ENCODE data around the gene MED27. TPM values are rescaled to one million over a fixed set of nuclear protein-coding genes. Genes with fewer than 3 reads are reported as not detected.
A peak's percentile ranks its signal among the peaks of the same experiment; 100 is the strongest.

The MED27 gene
- total RNA-seq, 1 donor from 2014 or later, result 41.0 TPM

DNA sequence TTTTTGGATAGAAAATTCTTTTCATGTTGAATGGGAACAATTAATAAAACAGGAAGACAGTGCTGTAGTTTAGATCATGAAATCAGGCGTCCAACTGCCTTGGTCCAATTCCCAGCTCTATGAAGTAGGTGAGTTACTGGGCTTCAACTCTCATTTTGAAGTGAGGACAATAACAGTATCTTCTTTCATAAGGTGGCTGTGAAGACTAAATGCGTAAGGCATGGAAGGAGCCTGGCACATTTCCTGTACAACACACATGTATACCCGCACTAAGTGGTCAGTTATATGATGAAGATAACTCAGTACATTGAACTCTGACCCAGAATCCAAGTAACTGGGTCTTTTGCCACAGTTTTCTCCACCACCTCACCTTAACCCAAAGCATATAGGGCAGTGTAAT is 120.6 kb downstream of the MED27 start:
- intact Hi-C loops (cut with micrococcal nuclease), result no loop called here
- Mint-ChIP-seq H3K9me3 (no peaks in the 10 kb centered on the region), H3K36me3 (ENCODE audit: low read depth) (peaks cover 7% of the 10 kb centered on the region)

DNA sequence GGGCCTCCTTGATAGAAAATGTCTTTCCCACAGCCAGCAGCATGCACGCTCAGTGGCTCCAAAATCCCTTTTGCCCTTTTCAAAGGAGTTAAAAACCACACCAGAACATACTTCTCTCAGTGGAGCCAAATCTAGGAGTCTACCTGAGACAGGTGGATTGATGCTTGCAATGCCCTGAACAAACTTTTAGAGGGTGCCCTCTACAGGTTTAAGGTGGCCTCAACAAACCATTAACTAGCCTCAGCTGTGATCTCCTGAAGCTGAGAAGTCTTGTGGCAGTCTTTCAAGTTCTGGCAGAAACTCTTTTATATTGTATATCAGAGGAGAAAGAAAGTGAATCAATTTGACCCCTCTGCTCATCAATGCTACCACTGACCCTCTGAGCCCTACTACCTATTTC is 125.4 kb downstream of the MED27 start:
- Mint-ChIP-seq H3K4me1 (ENCODE audit: low read depth) (no peaks in the 10 kb centered on the region), H3K36me3 (ENCODE audit: low read depth) (peaks cover 2% of the 10 kb centered on the region), H3K27me3 (ENCODE audit: insufficient read depth) (no peaks in the 10 kb centered on the region), H3K9me3 (no peaks in the 10 kb centered on the region), H3K4me3 (no peak overlapping the region), H3K27ac (no peak overlapping the region)
- intact Hi-C loops (cut with micrococcal nuclease), result loop anchor here (1.0 kb wide), 1 partner anchor 192 kb away; no protein-coding TSS in a partner anchor
- no peak for DNase-seq (ENCODE audit: low spot score)

More for the DNA sequence above, 120.6 kb downstream of the MED27 start:
- H3K27me3 Mint-ChIP-seq (ENCODE audit: insufficient read depth), result no peaks in the 10 kb centered on the region
- H3K4me1 Mint-ChIP-seq (ENCODE audit: low read depth), result no peaks in the 10 kb centered on the region
- no peak overlapping the region for H3K4me3 Mint-ChIP-seq
- H3K27ac Mint-ChIP-seq, result no peak overlapping the region
- no peak for DNase-seq (ENCODE audit: low spot score)

DNA sequence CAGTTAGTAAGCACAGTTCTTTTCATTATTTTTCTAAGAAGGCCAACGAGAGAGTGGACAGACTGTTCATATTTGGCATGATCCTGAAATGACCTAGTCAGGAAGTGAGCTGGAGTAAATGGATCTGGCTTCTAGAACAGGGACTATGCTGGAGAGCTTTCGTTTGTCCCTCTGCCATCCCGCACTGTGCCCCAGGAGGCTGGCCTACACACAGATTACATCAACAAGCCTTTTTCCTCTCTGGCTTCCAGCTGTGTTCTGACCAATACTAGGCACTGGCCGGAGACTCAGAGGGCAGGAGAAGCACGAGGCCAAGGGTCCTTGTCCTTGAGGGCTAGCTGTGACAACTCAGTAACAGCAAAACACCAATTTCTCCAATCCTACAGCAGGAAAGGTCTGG is 127.8 kb downstream of the MED27 start:
- intact Hi-C loops (cut with micrococcal nuclease), result no loop called here
- H3K4me3 Mint-ChIP-seq, result no peak overlapping the region
- H3K27me3 Mint-ChIP-seq (ENCODE audit: insufficient read depth), result no peaks in the 10 kb centered on the region
- no peaks in the 10 kb centered on the region for H3K9me3 Mint-ChIP-seq
- DNase-seq (ENCODE audit: low spot score), result no peak
- no peak overlapping the region for H3K27ac Mint-ChIP-seq
- H3K4me1 Mint-ChIP-seq (ENCODE audit: low read depth), result no peaks in the 10 kb centered on the region
- H3K36me3 Mint-ChIP-seq (ENCODE audit: low read depth), result peaks cover 2% of the 10 kb centered on the region

DNA sequence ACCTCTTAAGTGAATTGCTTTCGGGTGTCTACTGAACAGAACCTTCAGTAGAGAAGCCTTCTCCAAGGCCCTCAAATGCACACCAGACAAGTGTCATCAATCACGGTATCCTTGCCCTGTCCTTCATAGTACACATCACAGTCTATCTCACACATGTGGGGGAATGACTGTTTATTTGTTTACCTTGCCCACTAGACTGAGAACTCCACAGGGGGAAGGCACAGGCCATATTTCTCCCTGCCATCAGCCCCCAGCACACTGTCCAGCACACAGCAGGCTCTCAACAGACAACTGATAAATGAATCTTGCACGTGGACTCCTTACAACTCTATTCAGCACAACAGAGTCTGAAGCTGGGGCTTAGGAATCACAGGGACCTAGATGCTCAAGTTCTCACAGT is 128.5 kb downstream of the MED27 start:
- Mint-ChIP-seq H3K4me1 (ENCODE audit: low read depth) (no peaks in the 10 kb centered on the region), H3K9me3 (no peaks in the 10 kb centered on the region), H3K36me3 (ENCODE audit: low read depth) (peaks cover 6% of the 10 kb centered on the region), H3K27ac (no peak overlapping the region), H3K4me3 (no peak overlapping the region), H3K27me3 (ENCODE audit: insufficient read depth) (no peaks in the 10 kb centered on the region)
- intact Hi-C loops (cut with micrococcal nuclease), result no loop called here
- DNase-seq (ENCODE audit: low spot score), result no peak

DNA sequence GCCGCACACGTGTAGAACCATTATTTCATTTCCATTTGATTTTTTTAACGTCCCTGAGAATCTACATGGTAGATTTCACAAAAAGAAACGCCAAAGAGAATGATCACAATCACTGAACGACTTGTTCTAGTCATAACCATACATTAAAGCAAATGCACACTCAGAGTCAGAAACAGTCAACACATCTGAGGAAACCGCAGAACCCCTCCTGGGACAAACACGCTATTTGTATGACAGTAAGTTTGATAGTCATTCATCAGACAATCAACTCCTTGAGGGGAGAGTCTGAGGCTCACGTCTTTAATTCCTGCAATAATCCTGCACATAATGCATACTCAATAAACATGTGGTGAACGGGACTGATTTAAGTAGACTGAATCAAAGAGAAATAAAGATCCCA is 129.2 kb downstream of the MED27 start:
- no peak for DNase-seq (ENCODE audit: low spot score)

DNA sequence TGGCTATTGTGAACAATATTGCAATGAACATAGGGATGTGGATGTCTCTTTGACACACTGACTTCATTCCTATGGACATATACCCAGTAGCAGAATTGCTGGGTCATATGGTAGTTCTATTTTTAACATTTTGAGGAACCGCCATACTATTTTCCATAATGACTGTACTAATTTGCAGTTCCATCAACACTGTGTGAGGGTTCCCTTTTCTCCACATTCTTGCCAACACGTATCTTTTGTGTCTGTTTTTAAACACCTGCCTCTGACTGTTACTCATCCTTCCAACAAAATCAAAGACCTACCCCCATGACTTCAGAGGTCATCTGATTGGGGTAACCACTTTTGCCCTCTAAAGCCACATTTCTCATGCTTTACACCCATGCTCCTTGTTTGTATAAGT is 133.5 kb downstream of the MED27 start:
- intact Hi-C loops (cut with micrococcal nuclease), result no loop called here
- Mint-ChIP-seq H3K9me3 (no peaks in the 10 kb centered on the region), H3K4me1 (ENCODE audit: low read depth) (no peaks in the 10 kb centered on the region), H3K36me3 (ENCODE audit: low read depth) (peaks cover 10% of the 10 kb centered on the region), H3K27me3 (ENCODE audit: insufficient read depth) (no peaks in the 10 kb centered on the region), H3K27ac (no peak overlapping the region), H3K4me3 (no peak overlapping the region)
- no peak for DNase-seq (ENCODE audit: low spot score)

More for the DNA sequence above, 129.2 kb downstream of the MED27 start:
- Mint-ChIP-seq H3K27ac (peak overlapping the region; percentile 14), H3K36me3 (ENCODE audit: low read depth) (peaks cover 7% of the 10 kb centered on the region), H3K4me1 (ENCODE audit: low read depth) (no peaks in the 10 kb centered on the region), H3K27me3 (ENCODE audit: insufficient read depth) (no peaks in the 10 kb centered on the region), H3K4me3 (no peak overlapping the region), H3K9me3 (no peaks in the 10 kb centered on the region)
- intact Hi-C loops (cut with micrococcal nuclease), result no loop called here

DNA sequence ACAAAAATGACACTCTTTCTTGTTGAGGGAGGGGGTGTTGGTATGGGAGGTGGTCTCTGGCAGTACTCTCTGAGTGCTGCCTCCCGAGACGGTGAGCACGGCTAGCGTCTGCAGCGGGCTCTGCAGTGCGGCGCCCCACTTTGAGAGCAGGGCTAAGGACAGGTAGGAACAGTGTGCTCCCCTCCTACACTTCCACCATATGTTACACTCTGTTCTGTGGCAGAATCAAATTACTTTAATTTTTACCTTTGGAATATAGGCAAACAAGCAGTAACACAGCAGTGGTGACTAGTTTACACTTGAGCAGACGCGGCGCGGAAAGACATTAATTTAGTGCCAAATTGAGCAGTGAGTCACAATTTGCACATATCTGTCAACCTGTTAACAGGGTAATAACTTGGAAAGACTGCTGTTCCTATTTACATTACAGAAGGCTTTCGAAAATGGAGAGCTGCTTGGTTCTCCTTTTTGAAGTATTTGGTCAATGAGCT is 136.3 kb downstream of the MED27 start:
- no peaks in the 10 kb centered on the region for H3K27me3 Mint-ChIP-seq (ENCODE audit: insufficient read depth)
- no peaks in the 10 kb centered on the region for H3K9me3 Mint-ChIP-seq
- H3K27ac Mint-ChIP-seq, result no peak overlapping the region
- DNase-seq (ENCODE audit: low spot score), result no peak
- H3K4me3 Mint-ChIP-seq, result no peak overlapping the region
- H3K4me1 Mint-ChIP-seq (ENCODE audit: low read depth), result no peaks in the 10 kb centered on the region
- peaks cover 10% of the 10 kb centered on the region for H3K36me3 Mint-ChIP-seq (ENCODE audit: low read depth)
- intact Hi-C loops (cut with micrococcal nuclease), result no loop called here

DNA sequence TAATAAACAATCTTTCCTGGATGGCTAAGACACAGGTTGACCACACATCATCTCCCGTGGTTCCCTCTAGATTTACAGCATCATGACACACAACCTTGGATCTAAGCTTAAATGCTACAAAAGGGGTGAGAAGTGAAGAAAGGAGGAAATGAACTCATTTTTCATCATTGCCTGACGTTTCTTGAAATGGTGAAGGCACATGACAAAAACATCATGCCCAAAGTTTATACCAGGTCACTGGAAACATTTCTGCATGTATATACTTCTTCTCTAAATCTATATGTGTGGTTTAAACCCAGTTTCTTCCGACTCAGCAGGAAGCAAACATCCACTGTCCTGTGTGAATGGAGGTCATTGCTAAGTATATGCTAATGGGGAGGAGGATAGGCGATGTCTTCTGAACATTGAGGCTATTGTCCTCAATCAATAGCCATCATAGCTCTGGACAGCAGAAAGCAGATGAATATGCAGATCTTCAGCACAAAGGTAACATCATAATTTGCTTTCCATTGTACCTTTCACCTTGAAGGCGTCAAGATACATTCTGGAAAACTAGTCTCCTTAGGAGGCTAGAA is 137.4 kb downstream of the MED27 start:
- H3K9me3 Mint-ChIP-seq, result no peaks in the 10 kb centered on the region
- peaks cover 10% of the 10 kb centered on the region for H3K36me3 Mint-ChIP-seq (ENCODE audit: low read depth)
- H3K4me1 Mint-ChIP-seq (ENCODE audit: low read depth), result no peaks in the 10 kb centered on the region
- no peaks in the 10 kb centered on the region for H3K27me3 Mint-ChIP-seq (ENCODE audit: insufficient read depth)
- no peak overlapping the region for H3K4me3 Mint-ChIP-seq
- DNase-seq (ENCODE audit: low spot score), result no peak
- H3K27ac Mint-ChIP-seq, result no peak overlapping the region
- intact Hi-C loops (cut with micrococcal nuclease), result no loop called here

DNA sequence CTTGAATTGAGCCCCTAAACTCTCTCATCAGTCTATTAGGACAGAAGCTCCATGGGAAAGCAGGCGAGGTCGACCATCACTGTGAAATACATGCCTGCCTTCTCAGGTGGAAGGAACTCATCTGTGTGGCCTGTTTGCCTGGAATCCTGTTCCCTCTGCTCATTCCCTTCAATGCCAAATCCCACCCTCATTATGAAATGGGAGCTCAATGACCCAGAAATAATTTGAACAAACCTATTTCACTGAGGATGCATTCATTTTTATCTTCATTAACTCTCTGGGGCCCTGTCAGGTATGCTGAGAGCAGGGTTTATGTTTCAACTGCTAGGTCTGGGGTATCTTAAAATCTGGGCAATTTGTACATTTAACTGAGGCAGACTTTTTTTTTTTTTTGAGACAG is 142.2 kb downstream of the MED27 start:
- no peaks in the 10 kb centered on the region for H3K9me3 Mint-ChIP-seq
- H3K36me3 Mint-ChIP-seq (ENCODE audit: low read depth), result no peaks in the 10 kb centered on the region
- no peaks in the 10 kb centered on the region for H3K4me1 Mint-ChIP-seq (ENCODE audit: low read depth)
- DNase-seq (ENCODE audit: low spot score), result no peak
- H3K27me3 Mint-ChIP-seq (ENCODE audit: insufficient read depth), result no peaks in the 10 kb centered on the region
- intact Hi-C loops (cut with micrococcal nuclease), result no loop called here
- no peak overlapping the region for H3K4me3 Mint-ChIP-seq
- no peak overlapping the region for H3K27ac Mint-ChIP-seq

DNA sequence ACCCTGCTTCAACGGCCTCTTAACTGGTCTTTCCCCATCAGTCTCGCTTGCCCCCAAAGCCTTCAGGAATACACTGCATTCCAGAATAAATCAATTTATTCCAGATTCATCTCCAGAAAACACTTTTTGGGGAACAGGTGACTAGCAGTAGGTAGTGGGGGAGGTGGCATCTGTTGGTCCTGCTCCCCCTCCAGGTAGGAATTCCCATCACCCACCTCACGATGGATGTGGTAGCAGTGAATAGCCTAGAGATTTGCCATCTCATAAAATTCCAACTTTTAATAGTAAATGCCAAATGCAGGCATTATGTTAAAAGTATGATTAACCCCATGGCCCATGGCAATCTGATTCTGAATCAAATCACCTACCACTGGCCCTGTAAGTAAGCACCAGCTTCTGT is 142.7 kb downstream of the MED27 start:
- Mint-ChIP-seq H3K27me3 (ENCODE audit: insufficient read depth) (no peaks in the 10 kb centered on the region), H3K4me3 (no peak overlapping the region), H3K9me3 (no peaks in the 10 kb centered on the region), H3K4me1 (ENCODE audit: low read depth) (no peaks in the 10 kb centered on the region), H3K36me3 (ENCODE audit: low read depth) (no peaks in the 10 kb centered on the region), H3K27ac (no peak overlapping the region)
- intact Hi-C loops (cut with micrococcal nuclease), result no loop called here
- no peak for DNase-seq (ENCODE audit: low spot score)

DNA sequence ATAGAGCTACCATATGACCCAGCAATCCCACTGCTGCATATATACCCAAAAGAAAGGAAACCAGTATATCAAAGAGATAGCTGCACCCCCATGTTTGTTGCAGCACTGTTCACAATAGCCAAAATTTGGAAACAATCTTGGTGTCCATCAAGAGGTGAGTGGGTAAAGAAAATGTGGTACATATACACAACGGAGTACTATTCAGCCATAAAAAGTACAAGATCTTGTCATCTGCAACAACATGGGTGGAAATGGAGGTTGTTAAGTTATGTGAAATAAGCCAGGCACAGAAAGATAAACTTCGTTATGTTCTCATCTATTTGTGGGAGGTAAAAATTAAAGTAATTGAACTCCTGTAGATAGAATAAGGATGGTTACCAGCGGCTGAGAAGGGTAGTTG is 145.0 kb downstream of the MED27 start:
- no peak overlapping the region for H3K4me3 Mint-ChIP-seq
- no peaks in the 10 kb centered on the region for H3K9me3 Mint-ChIP-seq
- intact Hi-C loops (cut with micrococcal nuclease), result no loop called here
- H3K27me3 Mint-ChIP-seq (ENCODE audit: insufficient read depth), result no peaks in the 10 kb centered on the region
- DNase-seq (ENCODE audit: low spot score), result no peak
- H3K4me1 Mint-ChIP-seq (ENCODE audit: low read depth), result no peaks in the 10 kb centered on the region
- H3K27ac Mint-ChIP-seq, result no peak overlapping the region
- H3K36me3 Mint-ChIP-seq (ENCODE audit: low read depth), result no peaks in the 10 kb centered on the region

DNA sequence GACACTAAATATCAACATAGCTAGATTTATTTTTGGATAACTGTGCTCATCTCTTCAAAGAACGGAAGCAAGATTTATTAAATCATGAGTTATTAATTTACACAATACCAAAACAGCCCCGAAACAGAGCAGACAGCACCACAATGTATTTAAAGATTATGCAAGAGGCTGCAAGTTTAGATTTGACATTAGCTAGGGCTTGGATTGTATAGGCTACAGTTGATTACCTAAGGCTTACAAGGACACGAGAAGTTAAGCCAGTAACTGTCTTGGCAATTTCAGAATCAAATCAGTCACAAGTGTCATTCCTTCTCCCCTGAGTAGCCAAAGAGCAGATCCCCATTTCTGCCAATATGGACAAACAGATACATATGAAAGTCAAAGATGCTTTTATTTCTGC is 152.6 kb downstream of the MED27 start:
- Mint-ChIP-seq H3K9me3 (no peaks in the 10 kb centered on the region), H3K36me3 (ENCODE audit: low read depth) (peaks cover 3% of the 10 kb centered on the region), H3K27ac (no peak overlapping the region), H3K27me3 (ENCODE audit: insufficient read depth) (no peaks in the 10 kb centered on the region), H3K4me3 (no peak overlapping the region), H3K4me1 (ENCODE audit: low read depth) (peaks cover 10% of the 10 kb centered on the region)
- DNase-seq (ENCODE audit: low spot score), result no peak
- intact Hi-C loops (cut with micrococcal nuclease), result no loop called here

DNA sequence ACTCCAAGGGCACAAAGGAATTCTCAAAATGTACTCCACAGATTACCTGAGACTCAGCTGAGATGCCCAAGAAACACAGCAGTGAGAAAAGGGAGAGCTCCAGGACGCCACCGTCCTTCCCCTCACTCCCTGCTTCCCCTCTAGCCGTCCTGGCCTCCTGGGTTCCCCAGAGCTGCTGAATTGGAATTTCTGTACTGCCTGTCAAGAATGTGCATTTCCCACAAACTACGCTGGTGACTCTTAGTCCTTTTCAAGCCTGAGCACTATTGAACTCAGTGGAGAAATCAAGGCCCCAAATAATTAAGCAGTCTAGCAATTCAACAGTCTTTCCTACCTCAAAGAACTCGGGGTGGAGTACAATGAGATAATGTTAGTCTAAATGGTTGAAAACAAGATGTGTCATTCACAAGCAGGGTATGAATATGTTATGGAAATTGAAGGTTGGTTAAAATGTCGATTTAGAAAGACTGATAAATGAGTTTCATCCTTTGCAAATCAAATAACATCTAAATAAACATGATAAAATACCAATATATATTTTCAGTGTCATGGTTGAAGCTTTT is 153.2 kb downstream of the MED27 start:
- intact Hi-C loops (cut with micrococcal nuclease), result no loop called here
- Mint-ChIP-seq H3K36me3 (ENCODE audit: low read depth) (peaks cover 3% of the 10 kb centered on the region), H3K4me1 (ENCODE audit: low read depth) (peaks cover 10% of the 10 kb centered on the region), H3K9me3 (no peaks in the 10 kb centered on the region), H3K4me3 (no peak overlapping the region), H3K27ac (no peak overlapping the region), H3K27me3 (ENCODE audit: insufficient read depth) (no peaks in the 10 kb centered on the region)
- no peak for DNase-seq (ENCODE audit: low spot score)
